Dermis blood vessel endothelial cell (primary cell): ENCODE results near the gene CDH9. TPM values are rescaled to one million over a fixed set of nuclear protein-coding genes. Genes with fewer than 3 reads are reported as not detected.

Experiments used
- DNase-seq: peaks from one replicate; pipeline ENCODE4 v3.0.0; 2010
- total RNA-seq: library from RNA; depleted of rRNA; stranded (reverse); fragments of >200 nt; gene quantifications from 2 replicates; pipeline ENCODE4 v1.2.3, GENCODE V29; 2014

CDH9 gene
- not detected in 2 replicates for total RNA-seq

DNA sequence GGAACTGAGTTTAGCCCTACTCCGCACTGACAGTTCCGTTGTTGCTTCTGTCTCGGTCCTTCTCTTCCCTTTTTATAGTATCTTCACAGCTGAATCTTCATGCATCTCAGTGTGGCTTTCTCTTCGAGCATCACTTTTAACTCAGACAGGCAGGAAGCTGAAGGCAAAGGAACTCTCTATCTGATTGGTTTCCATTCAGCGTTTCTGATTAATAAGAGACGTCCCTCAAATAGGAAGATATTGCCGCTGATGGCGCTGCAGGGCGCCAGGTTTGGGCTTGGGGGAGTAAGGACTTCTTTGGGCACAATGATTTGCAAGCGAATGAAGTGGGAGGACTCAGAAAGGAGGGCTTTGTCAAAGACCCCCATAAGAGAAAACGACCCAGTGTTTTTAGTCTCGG is at the start of gene CDH9:
TSS of gene CDH9 (minus strand) at position 111 of the 400 bp plus-strand sequence. CDS start 50,253 bp downstream, outside the sequence.
- no peak for DNase-seq

GRCh38 chr5:27087747-27088146 is 49.4 kb upstream of the CDH9 start:
- no peak for DNase-seq

DNA sequence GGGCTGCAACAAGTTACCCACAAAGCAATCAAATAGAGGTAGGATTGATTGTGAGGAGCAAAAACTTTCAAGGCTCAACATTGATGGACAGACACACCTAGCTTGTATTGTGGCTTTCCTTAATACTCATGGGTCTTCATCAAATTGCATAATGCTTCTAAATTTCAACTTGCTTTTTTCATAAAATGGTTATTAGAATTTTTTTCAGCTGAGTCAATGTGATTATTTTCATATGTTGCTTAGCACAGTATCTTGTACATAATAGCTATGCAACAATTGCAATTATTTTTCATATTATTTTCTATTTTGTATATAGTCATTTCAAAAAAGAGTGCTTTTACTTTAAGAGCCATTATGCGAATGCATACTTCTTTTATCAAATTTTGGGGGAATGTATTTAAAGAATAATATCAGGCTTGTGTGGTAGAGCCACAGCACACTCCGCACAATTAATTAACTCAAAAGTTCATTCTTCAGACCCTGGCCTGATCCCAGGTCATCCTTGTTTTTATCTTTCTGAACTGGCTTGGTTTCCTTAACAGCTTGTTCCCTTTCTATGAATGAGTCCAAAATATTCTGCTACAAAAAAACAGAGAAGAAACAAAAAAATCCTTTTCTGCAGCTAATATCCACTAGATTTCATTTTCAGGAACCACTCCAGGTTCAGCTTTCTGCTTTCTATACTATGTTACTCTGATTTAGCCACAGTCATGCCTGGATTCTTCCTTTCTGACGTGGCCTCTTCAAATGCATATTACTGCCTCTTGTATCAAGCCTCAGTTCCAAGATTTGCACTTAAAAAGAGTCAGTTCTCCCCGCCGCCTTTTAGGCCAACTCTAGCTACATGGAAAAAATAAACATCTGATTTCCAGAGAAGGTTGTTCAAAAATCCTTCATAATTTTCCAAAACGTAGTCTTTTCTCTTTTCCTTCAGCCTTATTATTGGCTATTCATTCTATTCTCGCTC is 45.3 kb upstream of the CDH9 start:
- no peak for DNase-seq

- no peak for DNase-seq
Measured at GRCh38 chr5:27080147-27080546, 41.8 kb upstream of the CDH9 start.

DNA sequence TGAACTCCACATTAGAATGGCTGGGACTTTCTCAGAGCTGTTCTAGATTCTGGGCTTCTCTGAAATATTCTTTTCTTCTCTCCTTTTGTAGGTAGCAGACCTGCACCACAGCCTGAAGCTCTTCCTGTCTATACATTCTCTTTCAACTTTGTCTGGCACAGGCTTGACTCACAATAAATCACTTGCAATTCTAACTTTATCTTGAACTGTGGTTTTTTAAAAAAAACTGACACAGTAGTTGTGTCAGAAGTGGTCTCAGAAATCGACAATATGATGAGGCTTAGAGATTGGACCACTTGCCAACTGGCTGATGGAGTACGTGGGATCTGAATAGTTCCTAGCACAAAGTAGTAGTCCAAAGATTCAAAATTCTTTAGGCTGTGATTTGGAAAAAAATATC is 24.1 kb upstream of the CDH9 start:
- no peak for DNase-seq

DNA sequence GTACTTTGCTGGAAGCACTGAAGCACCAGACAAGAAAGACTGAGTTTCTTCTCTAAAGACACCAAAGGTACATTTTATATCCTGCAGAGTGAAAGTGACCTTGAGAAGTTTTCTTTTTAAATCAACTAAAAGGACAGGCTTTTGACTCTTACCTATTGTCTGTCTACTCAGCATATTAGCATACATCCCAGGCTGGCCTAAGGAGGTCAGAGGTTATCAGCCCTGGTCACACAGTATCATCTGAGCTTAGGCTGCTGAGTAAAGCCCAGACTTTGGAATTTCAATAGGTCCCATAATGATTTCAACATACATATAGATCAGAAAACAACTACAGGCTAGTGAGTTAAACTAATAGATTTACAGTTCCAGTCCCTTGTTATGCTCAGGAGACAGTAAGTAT is 10.1 kb upstream of the CDH9 start:
- no peak for DNase-seq

GRCh38 chr5:27041372-27041771 is 3.0 kb upstream of the CDH9 start:
- no peak for DNase-seq

DNA sequence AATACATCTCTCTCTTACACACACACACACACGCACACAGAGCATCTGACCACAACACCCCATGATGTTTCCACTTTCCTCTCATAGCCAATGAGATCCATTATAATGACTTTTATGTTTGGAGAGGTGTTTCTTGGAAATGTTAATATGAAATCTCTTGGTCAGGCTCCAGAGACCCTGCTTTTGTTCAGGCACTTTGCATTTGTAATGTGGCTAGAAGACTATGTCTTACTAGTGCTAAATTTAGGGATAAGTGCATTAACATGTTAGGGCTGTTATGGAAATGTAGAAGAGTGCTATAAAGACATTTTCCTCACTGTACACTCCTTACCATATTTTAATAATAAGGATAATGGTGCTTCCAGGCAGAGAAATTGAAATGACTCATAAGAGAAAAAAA is 3.8 kb downstream of the CDH9 start:
- no peak for DNase-seq

GRCh38 chr5:27026801-27027200 is 11.6 kb downstream of the CDH9 start:
- DNase-seq, result no peak

GRCh38 chr5:27026063-27026462 is 12.3 kb downstream of the CDH9 start:
- DNase-seq, result no peak

DNA sequence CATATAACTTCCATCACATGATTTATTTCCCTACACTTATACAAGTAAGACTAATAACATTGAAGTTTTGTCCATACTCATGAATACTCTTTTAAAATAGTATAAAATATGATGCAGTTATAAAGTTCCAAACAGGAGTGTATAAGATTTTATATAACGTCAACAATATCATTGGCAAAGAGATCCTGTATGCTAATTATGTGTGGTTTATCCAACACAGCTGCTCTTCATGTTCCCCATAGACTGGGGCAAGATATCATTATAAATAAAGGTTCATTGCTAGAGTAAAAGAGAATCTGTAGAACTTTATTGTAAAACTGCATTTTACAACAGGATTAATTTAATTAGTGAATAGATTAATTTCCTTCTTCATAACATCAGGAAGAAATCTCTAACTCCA is 16.9 kb downstream of the CDH9 start:
- no peak for DNase-seq

GRCh38 chr5:27020973-27021372 is 17.4 kb downstream of the CDH9 start:
- DNase-seq, result no peak

DNA sequence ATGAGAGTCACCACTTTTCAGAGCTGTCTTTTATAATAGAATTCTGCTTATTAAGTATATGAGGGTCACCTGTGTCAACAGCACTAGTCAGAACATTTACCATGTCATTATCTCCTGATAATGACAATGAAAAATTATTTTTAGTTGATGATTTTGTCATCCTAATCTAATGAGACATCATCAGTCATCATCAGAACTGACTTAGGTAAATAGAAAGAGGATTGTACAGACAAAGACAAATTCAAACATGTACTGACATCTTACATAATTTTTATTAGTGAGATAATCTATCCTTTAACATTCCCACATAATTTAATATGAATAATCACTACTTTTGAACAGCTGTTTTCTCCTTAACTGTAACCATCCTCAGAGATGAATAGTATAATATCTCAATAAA is 22.6 kb downstream of the CDH9 start:
- DNase-seq, result no peak

DNA sequence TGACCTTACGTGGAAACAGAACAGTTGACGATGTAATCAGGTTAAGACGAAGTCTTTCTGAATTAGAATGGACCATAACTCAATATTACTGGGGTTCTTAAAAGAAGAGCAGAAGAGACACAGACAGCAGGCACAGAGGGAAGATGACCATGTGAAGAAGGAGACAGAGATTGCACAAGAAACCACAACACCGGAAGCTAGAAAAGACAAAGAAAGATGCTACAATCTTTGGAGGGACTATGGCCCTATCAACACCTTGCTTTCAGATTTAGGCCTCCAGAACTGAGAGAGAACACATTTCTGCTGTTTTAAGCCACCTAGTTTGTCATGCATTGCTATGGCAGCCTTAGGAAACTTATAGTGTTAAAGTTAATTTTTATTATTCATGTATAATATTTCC is 27.1 kb downstream of the CDH9 start:
- no peak for DNase-seq

GRCh38 chr5:27010646-27011045 is 27.7 kb downstream of the CDH9 start:
- no peak for DNase-seq

DNA sequence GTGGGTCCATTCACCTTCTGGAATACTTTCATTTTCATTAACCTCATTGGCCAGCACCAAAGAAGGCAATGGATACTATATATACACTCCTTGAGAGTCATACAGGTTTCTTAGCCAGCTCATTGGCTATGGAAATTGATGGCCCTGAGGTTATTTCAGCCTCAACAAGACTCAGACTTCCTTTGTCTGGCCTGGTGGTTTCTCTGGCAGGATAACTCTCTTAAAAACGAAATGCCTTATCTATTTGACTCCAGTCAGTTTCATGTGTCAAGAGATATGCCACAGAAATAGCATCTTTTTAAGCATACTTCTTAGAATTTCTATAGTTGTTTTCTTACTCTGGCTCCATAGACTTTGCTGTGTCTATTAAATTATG is 28.9 kb downstream of the CDH9 start:
- no peak for DNase-seq

GRCh38 chr5:27008604-27009539 is 29.5 kb downstream of the CDH9 start:
- no peak for DNase-seq

DNA sequence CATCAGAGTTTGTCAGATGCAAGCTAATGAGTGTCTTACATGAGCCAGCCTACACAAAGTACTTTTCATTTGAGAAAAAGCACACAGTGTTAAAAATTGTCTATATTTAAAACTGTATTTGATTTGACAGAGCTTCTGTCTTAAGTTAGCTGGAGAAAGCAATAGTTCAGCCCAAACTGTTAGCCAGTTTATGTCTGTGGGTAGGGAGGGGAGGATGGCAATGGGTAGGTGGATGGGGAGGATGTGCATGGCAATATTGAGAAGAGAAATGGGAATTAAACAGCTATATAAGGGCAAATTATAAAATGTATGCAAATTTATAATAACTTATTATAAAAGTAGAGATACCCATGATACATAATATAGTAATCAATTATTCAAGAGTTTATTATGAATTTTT is 31.3 kb downstream of the CDH9 start:
- DNase-seq, result no peak

GRCh38 chr5:26986985-26987384 is 51.4 kb downstream of the CDH9 start:
- no peak for DNase-seq

DNA sequence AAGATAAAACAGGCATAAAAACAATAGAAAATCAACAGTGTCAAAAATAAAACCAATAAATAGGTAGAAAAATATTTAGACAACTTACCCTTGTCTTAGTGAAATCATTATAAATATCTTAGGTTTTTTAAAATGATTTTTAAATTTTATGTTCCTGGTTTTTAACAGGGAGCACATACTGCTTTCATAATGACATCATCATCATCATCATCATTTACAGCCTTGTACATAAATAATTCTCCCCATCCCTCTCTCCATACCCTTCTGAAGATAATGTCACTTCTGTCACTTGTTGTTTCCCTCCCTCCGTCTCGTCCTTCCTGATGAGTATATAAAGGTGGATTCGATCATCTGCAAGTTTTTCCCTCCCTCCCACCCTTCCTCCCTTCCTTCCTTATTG is 56.6 kb downstream of the CDH9 start:
- no peak for DNase-seq

- DNase-seq, result no peak
Measured at GRCh38 chr5:26959290-26959689, 79.1 kb downstream of the CDH9 start.

- DNase-seq, result no peak
Measured at GRCh38 chr5:26955161-26955560, 83.2 kb downstream of the CDH9 start.

DNA sequence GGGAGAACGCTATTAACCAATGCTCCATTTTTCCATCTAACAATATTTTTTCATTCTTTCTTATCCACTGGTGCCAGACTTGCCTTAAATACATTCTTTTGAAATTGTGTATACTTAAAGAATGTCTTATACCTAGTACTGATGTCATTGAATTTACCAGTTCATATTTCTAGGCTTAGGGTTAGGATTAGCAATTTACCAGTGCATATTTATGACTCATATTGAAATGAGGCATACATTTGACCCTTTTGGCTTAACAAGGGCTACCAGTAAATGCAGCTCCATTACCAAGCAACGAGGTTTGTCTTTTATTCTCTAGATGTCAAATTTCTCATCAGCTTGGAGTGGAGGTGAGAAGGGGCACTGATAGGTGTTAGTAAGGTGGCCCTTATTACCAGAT is 89.5 kb downstream of the CDH9 start:
- no peak for DNase-seq

DNA sequence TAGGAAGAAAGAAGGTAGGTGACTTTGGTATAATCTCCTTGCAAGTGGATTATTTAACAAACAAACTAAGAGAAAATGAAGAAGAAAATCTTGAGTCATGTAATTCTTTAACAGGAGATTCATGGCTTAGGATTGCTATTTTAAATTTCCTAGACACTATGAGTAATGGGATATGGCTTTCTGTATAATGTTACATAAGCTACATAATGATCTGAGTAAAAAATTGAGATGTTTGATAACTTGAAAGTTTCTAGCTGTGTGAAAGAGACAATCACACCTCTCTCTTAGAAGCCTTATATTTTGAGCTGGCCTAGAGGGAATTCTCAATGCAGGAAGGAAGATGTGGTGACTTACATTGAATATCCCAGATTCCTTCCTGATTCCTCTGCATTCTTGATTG is 92.5 kb downstream of the CDH9 start:
- DNase-seq, result no peak
